HUES64 (cell line): Measurements from ENCODE around the gene DAZAP1.
A peak's percentile ranks its signal among the peaks of the same experiment; 100 is the strongest.

Experiments used
- H3K27ac ChIP-seq: 2 replicates; pipeline ENCODE4 v1.7.0; 2013; ENCODE audit warnings: low read depth, low read length, inconsistent platforms
- H3K27me3 ChIP-seq: 2 replicates; pipeline ENCODE4 v1.6.1; 2013; ENCODE audit warnings: mild to moderate bottlenecking, low read length; ENCODE audit not compliant: insufficient read depth
- H3K36me3 ChIP-seq: 2 replicates; pipeline ENCODE4 v1.6.1; 2013; ENCODE audit warnings: mild to moderate bottlenecking, low read length; ENCODE audit not compliant: insufficient read depth
- H3K4me1 ChIP-seq: 2 replicates; pipeline ENCODE4 v1.6.1; 2013; ENCODE audit warnings: mild to moderate bottlenecking, low read length, moderate library complexity; ENCODE audit not compliant: insufficient read depth
- H3K4me3 ChIP-seq: 2 replicates; pipeline ENCODE4 v1.5.1; 2013; ENCODE audit warnings: mild to moderate bottlenecking, low read length, moderate library complexity
- H3K9ac ChIP-seq: 2 replicates; pipeline ENCODE4 v1.6.1; 2013; ENCODE audit warnings: mild to moderate bottlenecking, low read depth, low read length
- H3K9me3 ChIP-seq: 2 replicates; pipeline ENCODE4 v1.6.1; 2013; ENCODE audit warnings: low read depth, low read length; ENCODE audit not compliant: insufficient read depth
- WGBS: fragments of 150-250, 120-280 bp; methylation state at CpG from one replicate; pipeline ENCODE4 v1.1.7; 2013; ENCODE audit warnings: missing lambda C conversion rate; 5-methylcytosine and 5-hydroxymethylcytosine counted together

The DAZAP1 gene

DNA sequence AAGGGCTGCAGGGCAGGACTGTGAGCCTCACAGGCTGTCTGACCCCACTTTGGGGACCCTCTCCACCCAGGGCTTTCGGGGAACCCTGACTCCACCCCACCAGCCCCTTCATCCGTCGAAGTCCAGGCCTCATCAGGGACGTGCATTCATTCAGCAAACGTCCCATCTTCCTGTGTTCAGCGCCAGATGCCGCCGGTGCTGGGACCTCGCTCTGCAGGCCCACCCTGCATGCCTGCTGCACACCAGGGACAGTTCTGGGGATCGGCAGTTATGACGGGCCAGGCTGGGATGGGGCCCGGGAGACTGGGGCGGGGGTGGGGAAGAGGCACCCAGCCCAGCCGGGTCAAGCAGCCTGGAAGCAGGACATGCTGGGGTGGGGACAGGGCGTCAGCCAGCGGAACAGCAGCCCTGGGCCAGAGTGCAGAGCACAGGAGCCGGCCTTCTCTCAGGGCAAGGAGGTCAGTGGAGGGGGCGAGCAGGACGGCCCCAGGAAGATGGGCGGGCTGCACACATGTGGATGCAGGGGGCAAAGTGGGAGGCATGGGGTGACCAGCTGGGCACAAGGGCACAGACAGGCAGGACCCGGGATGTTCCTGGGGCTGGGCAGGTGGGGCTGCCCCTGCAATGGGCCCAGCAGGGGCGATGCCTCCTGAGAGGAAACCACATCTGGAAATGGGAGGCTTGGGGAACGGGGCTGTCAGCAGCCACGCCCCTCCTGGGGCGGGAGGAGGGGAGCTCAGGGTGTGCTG lies 11.2 kb upstream of the DAZAP1 start:
- Histone ChIP-seq H3K27ac (no peak overlapping the region), H3K4me1 (no peaks in the 10 kb centered on the region), H3K9ac (no peak overlapping the region), H3K4me3 (no peak overlapping the region), H3K27me3 (no peaks in the 10 kb centered on the region; the same call in 1 of the 2 replicates), H3K36me3 (peaks cover 16% of the 10 kb centered on the region), H3K9me3 (no peaks in the 10 kb centered on the region)
- WGBS, result 74% methylated on average over 25 of the region's 25 CpGs

- peaks cover 4% of the 10 kb centered on the region; the same call in 1 of the 2 replicates for H3K27me3 ChIP-seq
- H3K27ac ChIP-seq, result no peak overlapping the region
- peaks cover 13% of the 10 kb centered on the region for H3K36me3 ChIP-seq
- no peaks in the 10 kb centered on the region for H3K9me3 ChIP-seq
- H3K4me1 ChIP-seq, result no peaks in the 10 kb centered on the region
- 80% methylated on average over 42 of the region's 42 CpGs for WGBS
- H3K4me3 ChIP-seq, result no peak overlapping the region
- no peak overlapping the region for H3K9ac ChIP-seq
These were observed 10.4 kb upstream of the DAZAP1 start for GRCh38 chr19:1396768-1397679.

DNA sequence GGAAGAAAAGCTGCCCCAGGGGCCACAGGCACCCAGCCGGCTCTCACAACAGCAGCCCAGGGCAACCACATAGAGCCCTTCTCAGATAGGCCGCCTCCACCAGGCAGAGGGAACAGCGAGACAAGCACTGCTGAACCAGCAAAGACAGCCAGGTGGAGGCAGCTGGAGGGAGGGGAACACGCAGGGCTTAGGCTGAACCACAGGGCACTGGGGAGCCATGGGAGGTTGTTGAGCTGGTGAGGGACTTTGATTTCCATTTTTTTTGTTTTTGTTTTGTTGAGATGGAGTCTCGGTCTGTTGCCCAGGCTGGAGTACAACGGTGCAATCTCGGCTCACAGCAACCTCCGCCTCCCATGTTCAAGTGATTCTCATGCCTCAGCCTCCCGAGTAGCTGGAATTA lies 9.5 kb upstream of the DAZAP1 start:
- H3K36me3 ChIP-seq, result peaks cover 5% of the 10 kb centered on the region
- peaks cover 5% of the 10 kb centered on the region; the same call in 1 of the 2 replicates for H3K27me3 ChIP-seq
- no peaks in the 10 kb centered on the region for H3K9me3 ChIP-seq
- H3K4me3 ChIP-seq, result no peak overlapping the region
- WGBS, result 96% methylated on average over 9 of the region's 9 CpGs
- H3K4me1 ChIP-seq, result no peaks in the 10 kb centered on the region
- H3K27ac ChIP-seq, result no peak overlapping the region
- no peak overlapping the region for H3K9ac ChIP-seq

GRCh38 chr19:1399079-1399478 lies 8.3 kb upstream of the DAZAP1 start:
- Histone ChIP-seq H3K27me3 (peaks cover 5% of the 10 kb centered on the region; the same call in 1 of the 2 replicates), H3K4me3 (no peak overlapping the region), H3K9ac (no peak overlapping the region), H3K36me3 (no peaks in the 10 kb centered on the region), H3K9me3 (no peaks in the 10 kb centered on the region), H3K27ac (no peak overlapping the region), H3K4me1 (no peaks in the 10 kb centered on the region)
- 92% methylated on average over 19 of the region's 19 CpGs for WGBS

- WGBS, result 94% methylated on average over 15 of the region's 15 CpGs
- Histone ChIP-seq H3K9ac (no peak overlapping the region), H3K36me3 (no peaks in the 10 kb centered on the region), H3K27ac (no peak overlapping the region), H3K9me3 (no peaks in the 10 kb centered on the region), H3K4me3 (no peak overlapping the region), H3K27me3 (peaks cover 5% of the 10 kb centered on the region; the same call in 1 of the 2 replicates), H3K4me1 (no peaks in the 10 kb centered on the region)
These were observed 7.6 kb upstream of the DAZAP1 start for GRCh38 chr19:1399745-1400144.

DNA sequence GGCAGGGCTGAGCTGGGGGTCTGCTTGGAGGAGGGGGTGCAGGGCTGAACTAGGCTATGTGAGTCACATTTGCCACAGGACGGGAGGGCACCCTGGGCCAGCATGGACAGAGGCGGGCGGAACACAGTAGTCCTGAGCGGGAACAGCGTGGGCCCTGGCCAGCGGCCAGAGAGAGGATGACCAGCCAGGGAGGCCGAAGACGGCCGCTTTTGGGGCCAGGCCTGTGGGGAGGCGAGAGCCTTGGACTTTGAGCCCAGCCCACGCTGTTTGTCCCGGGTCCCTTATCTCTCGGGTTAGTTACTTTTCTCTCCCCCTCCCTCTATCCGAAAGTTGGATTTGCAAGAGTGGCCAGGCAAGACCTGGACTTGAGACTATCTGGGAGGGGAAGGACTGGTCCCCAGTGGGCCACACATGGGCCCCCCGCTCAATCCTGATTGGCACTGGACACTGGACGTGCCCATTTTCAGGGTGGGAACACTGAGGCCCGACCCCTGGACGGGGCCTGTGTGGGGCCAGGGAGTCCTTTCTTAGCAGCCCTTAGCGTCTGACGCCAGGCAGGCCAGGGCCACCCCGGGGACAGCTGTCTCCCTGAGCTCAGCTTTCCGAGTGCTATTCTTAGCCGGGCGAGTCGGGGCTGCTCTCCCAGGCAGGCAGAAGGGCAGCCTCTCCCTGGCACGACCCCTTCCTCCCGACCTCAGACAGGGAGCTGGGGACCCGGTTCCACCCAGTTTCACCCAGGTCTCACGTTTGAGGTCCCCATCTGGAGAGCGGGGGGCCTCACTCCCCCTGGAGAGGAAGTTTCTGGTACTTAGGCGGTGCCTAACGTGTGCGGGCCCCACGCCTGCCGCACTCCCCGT lies 6.9 kb upstream of the DAZAP1 start:
- H3K4me1 ChIP-seq, result no peaks in the 10 kb centered on the region
- no peak overlapping the region for H3K27ac ChIP-seq
- H3K27me3 ChIP-seq, result peaks cover 5% of the 10 kb centered on the region; the same call in 1 of the 2 replicates
- H3K9ac ChIP-seq, result peak overlapping the region; percentile 61; the same call in 1 of the 2 replicates
- H3K9me3 ChIP-seq, result no peaks in the 10 kb centered on the region
- WGBS, result 54% methylated on average over 36 of the region's 36 CpGs
- peak overlapping the region; percentile 70 for H3K4me3 ChIP-seq
- H3K36me3 ChIP-seq, result no peaks in the 10 kb centered on the region

DNA sequence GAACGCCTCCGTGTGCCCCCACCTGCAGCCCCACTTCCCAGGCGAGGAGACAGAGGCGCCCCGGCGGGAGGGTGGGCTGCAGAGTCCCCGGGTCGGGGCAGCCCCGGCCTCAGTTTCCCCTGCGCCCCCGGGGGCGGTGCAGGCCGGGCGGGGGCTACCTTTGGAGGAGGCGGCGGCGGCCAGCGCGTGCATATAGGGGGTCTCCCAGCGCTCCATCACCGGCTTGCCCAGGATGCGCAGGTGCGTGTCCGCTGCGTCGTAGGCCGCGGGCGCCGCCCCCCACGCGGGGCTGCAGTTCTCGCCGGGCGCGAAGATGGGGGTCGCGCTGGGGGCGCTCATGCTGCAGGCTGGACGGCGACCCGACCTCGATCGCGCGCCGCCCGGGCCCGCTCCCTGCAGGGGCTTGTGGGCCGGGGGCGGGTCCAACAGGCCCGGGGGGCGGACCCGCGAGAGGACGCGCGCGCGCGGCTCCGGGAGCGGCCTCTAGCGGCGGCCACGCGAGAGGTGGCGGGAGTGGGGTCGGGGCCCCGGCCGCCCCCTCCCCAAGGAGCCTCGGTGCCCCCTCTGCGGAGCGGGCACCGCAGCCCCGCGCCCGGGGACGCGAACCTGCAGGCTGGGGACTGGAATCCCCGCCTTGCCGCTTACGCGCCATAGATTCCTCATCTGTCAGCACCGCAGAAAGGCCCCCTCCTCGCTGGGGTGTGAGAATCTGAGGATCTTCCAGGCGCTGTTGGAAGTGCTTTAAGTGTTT lies 6.1 kb upstream of the DAZAP1 start, which contains the start of gene GAMT:
Gene GAMT (minus strand): TSS at position 405 of the 751 bp plus-strand sequence. CDS start 66 bp downstream, at position 339.
- peak within 1 kb of the TSS; percentile 70 for H3K4me3 ChIP-seq
- H3K9ac ChIP-seq, result peak within 1 kb of the TSS; percentile 61; the same call in 1 of the 2 replicates
- H3K27me3 ChIP-seq, result peaks cover 5% of the 10 kb centered on the region; the same call in 1 of the 2 replicates
- H3K4me1 ChIP-seq, result no peaks in the 10 kb centered on the region
- no peaks in the 10 kb centered on the region for H3K9me3 ChIP-seq
- H3K27ac ChIP-seq, result no peak within 1 kb of the TSS
- 2% methylated on average over 87 of the region's 87 CpGs for WGBS
- no peaks in the 10 kb centered on the region for H3K36me3 ChIP-seq

DNA sequence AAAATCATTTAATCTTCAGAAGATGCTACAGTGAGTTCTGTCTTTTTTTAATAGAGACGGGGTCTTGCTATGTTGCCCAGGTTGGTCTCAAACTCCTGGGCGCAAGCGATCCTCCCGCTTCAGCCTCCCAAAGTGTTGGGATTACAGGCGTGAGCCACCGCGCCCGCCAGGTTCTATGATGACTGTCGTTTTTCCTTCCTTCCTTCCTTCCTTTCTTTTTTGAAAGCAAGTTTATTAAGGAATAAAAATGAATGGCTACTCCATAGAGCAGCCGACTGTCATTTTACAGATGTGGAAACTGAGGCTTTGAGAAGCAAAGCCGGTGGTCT lies 5.5 kb upstream of the DAZAP1 start:
- peak overlapping the region; percentile 61; the same call in 1 of the 2 replicates for H3K9ac ChIP-seq
- no peaks in the 10 kb centered on the region for H3K9me3 ChIP-seq
- H3K36me3 ChIP-seq, result no peaks in the 10 kb centered on the region
- WGBS, result 85% methylated on average over 10 of the region's 11 CpGs
- H3K27me3 ChIP-seq, result peaks cover 5% of the 10 kb centered on the region; the same call in 1 of the 2 replicates
- no peaks in the 10 kb centered on the region for H3K4me1 ChIP-seq
- H3K4me3 ChIP-seq, result peak overlapping the region; percentile 70
- H3K27ac ChIP-seq, result no peak overlapping the region

DNA sequence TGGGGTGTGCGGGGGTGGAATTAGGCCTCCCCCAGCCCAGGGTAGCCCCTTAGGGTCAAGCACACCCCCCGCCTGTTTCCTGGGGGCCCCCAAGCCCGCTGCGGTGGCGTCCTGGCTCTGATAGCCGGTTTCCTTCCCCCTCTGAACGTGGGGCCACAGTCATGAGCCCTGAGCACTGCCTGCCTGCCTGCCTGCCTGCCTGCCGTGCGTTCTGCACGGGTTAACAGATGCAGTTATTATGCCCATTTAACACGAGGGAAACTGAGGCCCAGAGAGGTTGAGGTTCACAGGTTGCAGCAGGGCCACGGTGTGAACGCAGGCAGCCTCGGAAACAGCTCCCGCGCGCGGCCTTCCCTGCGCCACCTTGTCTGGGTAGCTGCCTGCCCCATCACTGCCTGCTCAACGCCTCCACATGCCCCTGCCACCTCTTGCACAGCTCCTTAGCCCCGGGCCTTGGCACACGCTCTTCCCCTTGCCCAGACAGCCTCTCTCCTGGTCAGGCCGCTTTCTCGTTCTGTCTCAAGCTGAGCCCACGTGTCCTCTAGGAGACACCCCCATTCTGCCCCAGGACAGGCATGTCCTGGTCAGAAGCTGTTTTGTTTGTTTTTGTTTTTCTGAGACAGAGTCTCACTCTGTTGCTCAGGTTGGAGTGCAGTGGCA lies 4.8 kb upstream of the DAZAP1 start:
- peaks cover 5% of the 10 kb centered on the region; the same call in 1 of the 2 replicates for H3K27me3 ChIP-seq

More for the DNA sequence above, 4.8 kb upstream of the DAZAP1 start:
- Histone ChIP-seq H3K27ac (no peak overlapping the region), H3K9me3 (no peaks in the 10 kb centered on the region), H3K36me3 (no peaks in the 10 kb centered on the region), H3K4me1 (no peaks in the 10 kb centered on the region), H3K4me3 (no peak overlapping the region), H3K9ac (no peak overlapping the region)
- 87% methylated on average over 25 of the region's 25 CpGs for WGBS
